ENCODE measurements around the gene RDH11. TPM values are rescaled to one million over a fixed set of nuclear protein-coding genes. Genes with fewer than 3 reads are reported as not detected.

Gene RDH11
- total RNA-seq, 1 experiment from 2014 or later: 54.6 TPM

- TF ChIP-seq CTCF (IDR thresholded peaks at IDR 0.05 in 2 of 3, conservative IDR thresholded peaks at IDR 0.05 in 1 of 3; ENCODE audit: borderline replicate concordance in 1 of 3, insufficient read depth in 1 of 3, low read depth in 2 of 3, low read length in 2 of 3) (no peak), YY1 (IDR thresholded peaks at IDR 0.05; ENCODE audit: extremely low read depth, insufficient replicate concordance, low read depth, low read length) (no peak), EGR1 (IDR thresholded peaks at IDR 0.05; ENCODE audit: low read depth) (no peak)
Observed at GRCh38 chr14:67698179-67698578, 2.6 kb upstream of the RDH11 start (continued).

- BruUV-seq (replicated peaks): no TSS peak
- DNase-seq (ENCODE audit: low read depth, low spot score): no peak
- H2AFZ ChIP-seq (ENCODE audit: low read depth, low read length, poor library complexity, severe bottlenecking): peak overlapping the region; percentile 80
- TF ChIP-seq EZH2phosphoT487 (IDR thresholded peaks at IDR 0.05; ENCODE audit: borderline replicate concordance) (no peak), ZBTB33 (IDR thresholded peaks at IDR 0.05; ENCODE audit: extremely low read depth, insufficient replicate concordance, low read length) (no peak), ATF3 (IDR thresholded peaks at IDR 0.05) (no peak), ELF1 (IDR thresholded peaks at IDR 0.05; ENCODE audit: borderline replicate concordance, low read depth) (no peak), POLR2A (IDR thresholded peaks at IDR 0.05; ENCODE audit: borderline replicate concordance, extremely low read depth, insufficient read depth, insufficient read length) (no peak), CBX3 (IDR thresholded peaks at IDR 0.05; ENCODE audit: low read depth) (no peak), TCF7L2 (IDR thresholded peaks at IDR 0.05; ENCODE audit: borderline replicate concordance, extremely low read depth, insufficient read depth, insufficient read length) (no peak), CEBPB (IDR thresholded peaks at IDR 0.05; ENCODE audit: low read depth) (no peak), MAX (IDR thresholded peaks at IDR 0.05) (no peak), REST (IDR thresholded peaks at IDR 0.05; ENCODE audit: low read depth) (no peak), ZFX (IDR thresholded peaks at IDR 0.05) (no peak), EZH2 (IDR thresholded peaks at IDR 0.05) (no peak), YY1 (IDR thresholded peaks at IDR 0.05; ENCODE audit: extremely low read depth, insufficient replicate concordance, low read depth, low read length) (no peak)
Observed at GRCh38 chr14:67697006-67697405, 1.4 kb upstream of the RDH11 start.

More at GRCh38 chr14:67697006-67697405, 1.4 kb upstream of the RDH11 start:
- no peaks in the 10 kb centered on the region for H3K9me2 ChIP-seq (ENCODE audit: insufficient read depth)
- ChIA-PET RAD21 (ENCODE audit: low non-redundant PET in 1 of 2, low total read pairs in 2 of 2, uncharacterized antibody in 2 of 2, unreplicated experiment in 2 of 2) (no interaction called here), POLR2A (no interaction called here), CTCF (no interaction called here)
- ATAC-seq: no peak
- H3K9ac ChIP-seq (ENCODE audit: low read length): no peak overlapping the region
- no peaks in the 10 kb centered on the region for H3K9me3 ChIP-seq (ENCODE audit: control insufficient read depth in 1 of 2, insufficient read depth in 1 of 2, low read depth in 1 of 2, low read length in 2 of 2)
- no peak overlapping the region for H3K4me2 ChIP-seq (ENCODE audit: low read length)
- no peaks in the 10 kb centered on the region for H4K20me1 ChIP-seq (ENCODE audit: insufficient read depth)
- H3K27me3 ChIP-seq (ENCODE audit: insufficient read depth, low read length): no peaks in the 10 kb centered on the region
- H3K27ac ChIP-seq (ENCODE audit: low read depth, low read length): no peak overlapping the region
- H3K36me3 ChIP-seq (ENCODE audit: control insufficient read depth in 1 of 2, insufficient read depth in 2 of 2, low read length in 2 of 2): peaks cover 4 to 6% of the 10 kb centered on the region in 2 experiments; a peak in 3 of 4 replicates
- peaks cover 22 to 43% of the 10 kb centered on the region in 2 experiments for H3K4me1 ChIP-seq (ENCODE audit: control insufficient read depth in 1 of 2, insufficient read depth in 2 of 2, low read length in 2 of 2)
- H3K4me3 ChIP-seq (replicated peaks in 1 of 2; ENCODE audit: low read depth in 1 of 2, low read length in 2 of 2): no peak overlapping the region
- H3K79me2 ChIP-seq (ENCODE audit: insufficient read depth, low read length): peaks cover 31% of the 10 kb centered on the region
- intact Hi-C loops (cut with micrococcal nuclease): no loop called here
